Pancreas (tissue), 10 donors: Measurements from ENCODE around the gene OSBPL3. TPM values are rescaled to one million over a fixed set of nuclear protein-coding genes. Genes with fewer than 3 reads are reported as not detected.
"Not testable (repeated sequence)": the region's sequence is repeated elsewhere in the genome, so short reads cannot be mapped to it uniquely, and the experiment has no call there.

Experiments used
- ATAC-seq, 4 donors: fragments of 200-7000 bp; cut with Tn5 transposase; one replicate each; pipeline versions ENCODE4 v1.8.0 to v1.9.1; 2020; ENCODE audit warnings: mild to moderate bottlenecking in 4 of 4, moderate library complexity in 4 of 4
- DNase-seq, 6 donors: peaks; one replicate each; pipeline ENCODE4 v3.0.0-alpha.2; 2020
- FAIRE-seq: peaks from 2 replicates; lab custom pipeline; 2012; peaks lifted over from hg19 to GRCh38; lab: Jason Lieb, UNC
- H3K27ac ChIP-seq, 4 donors: fragments of 200-600 bp; sonication (generic); 1 replicate in 3 of 4; 2 replicates in 1 of 4; pipeline versions ENCODE4 v1.5.0 to v1.8.0; 2020
- H3K27me3 ChIP-seq, 4 donors: fragments of 200-600 bp; one replicate each; pipeline ENCODE4 v1.8.0; 2021
- H3K36me3 ChIP-seq, 3 donors: fragments of 200-600 bp; sonication (generic) in 1 of 3; one replicate each; pipeline versions ENCODE4 v1.5.0 to v1.8.0; 2020 to 2021
- H3K4me1 ChIP-seq, 3 donors: fragments of 200-600 bp; one replicate each; pipeline ENCODE4 v1.8.0; 2021
- H3K4me3 ChIP-seq, 4 donors: fragments of 200-600 bp; sonication (generic) in 2 of 4; one replicate each; pipeline versions ENCODE4 v1.5.0 to v1.8.0; 2020 to 2021
- H3K9me3 ChIP-seq, 4 donors: fragments of 200-600 bp; one replicate each; pipeline ENCODE4 v1.8.0; 2021
- CTCF ChIP-seq, 4 donors: fragments of 200-600 bp; sonication (generic) in 3 of 4; IDR thresholded peaks; one replicate each; pipeline versions ENCODE4 v1.5.0 to v1.8.0; 2021; ENCODE audit warnings: antibody characterized with exemption in 4 of 4
- WGBS, 2 donors: extraction: QIAGEN DNeasy Blood & Tissue Kit; methylation state at CpG; one replicate each; pipeline ENCODE4 v1.1.7; 2013; 5-methylcytosine and 5-hydroxymethylcytosine counted together
- intact Hi-C, 3 donors: fragments of 100-400 bp; cut with DNase I; formaldehyde crosslinking; loops; one replicate each; pipeline versions ENCODE4 v1.11.1 to v1.14.2; 2022
- polyA plus RNA-seq, 2 donors: library from polyadenylated mRNA; stranded (reverse); fragments of 200-250 nt; gene quantifications; one replicate each; pipeline ENCODE4 v1.2.3, GENCODE V29; 2013
- total RNA-seq, 6 donors: library from RNA; stranded (reverse); fragmentation: NEBNext Ultra II Directional in 4 of 6; extraction: Animal tissue kit (Norgen Biotek cat#: 25700) in 4 of 6; gene quantifications; one replicate each; pipeline versions ENCODE4 v1.2.1 to v1.2.4, GENCODE V29; 2021 to 2023
- donor health status: healthy with polysubstance abuse.
- donor health status: DM: no; HTN: no; CAD: no; lungs with moderate emphysema.
- donor health status: DM: no; HTN: no; CAD: no.
- donor health status: control.
- donor health status: control.
- donor health status: Bipolar disorder and iron deficiency.
- donor health status: DM: yes; HTN: yes; CAD: no.
- donor health status: DM: no; HTN: no; CAD: no.
- donor health status: DM: no; HTN: no; CAD: no.
- donor health status: DM: yes; HTN: yes; CAD: no.

OSBPL3 gene
- total and polyA plus RNA-seq, 8 donors, result 1.5 to 9.5 (median 3.9) TPM

- FAIRE-seq, result no peak
- intact Hi-C loops, result no loop called here
- 92 to 96% methylated on average over 3 of the region's 3 CpGs for WGBS, 2 donors
- no peak for ATAC-seq
- no peak for DNase-seq
- Histone ChIP-seq H3K27me3 (no peaks in the 10 kb centered on the region), H3K27ac (no peak overlapping the region), H3K4me3 (no peak overlapping the region), H3K9me3 (no peaks in the 10 kb centered on the region), H3K4me1 (no peaks in the 10 kb centered on the region), H3K36me3 (no peaks in the 10 kb centered on the region)
- TF ChIP-seq CTCF (IDR thresholded peaks at IDR 0.05), result no peak
Observed at GRCh38 chr7:24799506-24799905, 180.5 kb downstream of the OSBPL3 start.

GRCh38 chr7:24798261-24798660 lies 181.7 kb downstream of the OSBPL3 start:
- H3K4me3 ChIP-seq, result no peak overlapping the region
- FAIRE-seq, result no peak
- H3K36me3 ChIP-seq, result no peaks in the 10 kb centered on the region
- H3K27ac ChIP-seq, result no peak overlapping the region
- ATAC-seq, result no peak
- no peaks in the 10 kb centered on the region for H3K4me1 ChIP-seq
- intact Hi-C loops, result no loop called here
- no peak for TF ChIP-seq CTCF (IDR thresholded peaks at IDR 0.05)
- no peak for DNase-seq
- H3K9me3 ChIP-seq, result no peaks in the 10 kb centered on the region
- 85 to 87% methylated on average over 4 of the region's 4 CpGs for WGBS, 2 donors
- H3K27me3 ChIP-seq, result no peaks in the 10 kb centered on the region

DNA sequence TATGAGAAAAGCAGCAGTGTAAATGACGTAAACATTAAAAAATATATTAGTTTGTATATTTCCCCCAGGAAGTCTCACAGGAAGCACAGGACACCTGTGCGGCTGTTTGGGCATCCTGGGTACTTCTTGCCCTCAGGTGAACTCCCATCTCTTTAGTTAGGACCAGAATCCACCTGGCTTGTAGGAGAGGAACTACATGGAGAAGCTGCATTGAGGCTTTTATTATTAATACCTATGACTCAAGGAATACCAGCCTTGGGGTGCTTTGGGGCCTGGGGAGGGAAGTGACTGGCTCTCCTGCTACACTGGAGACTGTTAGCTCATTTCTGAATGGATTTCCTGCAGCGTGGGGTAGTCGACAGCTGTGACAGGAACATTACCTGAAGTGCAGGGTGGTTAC lies 182.7 kb downstream of the OSBPL3 start:
- Histone ChIP-seq H3K36me3 (no peaks in the 10 kb centered on the region), H3K4me1 (no peaks in the 10 kb centered on the region), H3K4me3 (no peak overlapping the region), H3K27ac (no peak overlapping the region), H3K27me3 (no peaks in the 10 kb centered on the region), H3K9me3 (no peaks in the 10 kb centered on the region)
- TF ChIP-seq CTCF (IDR thresholded peaks at IDR 0.05), result no peak
- FAIRE-seq (no peak), ATAC-seq (no peak), DNase-seq (no peak)
- intact Hi-C loops, result no loop called here
- WGBS, 2 donors, result 92 to 94% methylated on average over 4 of the region's 4 CpGs

GRCh38 chr7:24795407-24795767 lies 184.6 kb downstream of the OSBPL3 start:
- no peak overlapping the region for H3K4me3 ChIP-seq
- FAIRE-seq (no peak), DNase-seq (no peak), ATAC-seq (no peak)
- 88% methylated on average over 9 of the region's 9 CpGs for WGBS, 2 donors
- H3K4me1 ChIP-seq, result no peaks in the 10 kb centered on the region
- intact Hi-C loops, result no loop called here
- H3K9me3 ChIP-seq, result no peaks in the 10 kb centered on the region
- H3K27me3 ChIP-seq, result no peaks in the 10 kb centered on the region
- TF ChIP-seq CTCF (IDR thresholded peaks at IDR 0.05), result no peak
- H3K27ac ChIP-seq, result no peak overlapping the region
- no peaks in the 10 kb centered on the region for H3K36me3 ChIP-seq

- 94 to 95% methylated on average over 22 of the region's 22 CpGs for WGBS, 2 donors
- H3K27me3 ChIP-seq, DNase-seq, FAIRE-seq, H3K4me1 ChIP-seq, ATAC-seq, H3K4me3 ChIP-seq, H3K9me3 ChIP-seq, H3K36me3 ChIP-seq, H3K27ac ChIP-seq, intact Hi-C loops: not testable (repeated sequence)
Observed at GRCh38 chr7:24794751-24795406, 185.1 kb downstream of the OSBPL3 start.
